Measurements from ENCODE around the gene PFKFB3. TPM values are rescaled to one million over a fixed set of nuclear protein-coding genes. Genes with fewer than 3 reads are reported as not detected.
"Not testable (repeated sequence)": the region's sequence is repeated elsewhere in the genome, so short reads cannot be mapped to it uniquely, and the experiment has no call there.

The PFKFB3 gene
- polyA plus RNA-seq, 3 donors: 12.2 to 101 (median 15.8) TPM

DNA sequence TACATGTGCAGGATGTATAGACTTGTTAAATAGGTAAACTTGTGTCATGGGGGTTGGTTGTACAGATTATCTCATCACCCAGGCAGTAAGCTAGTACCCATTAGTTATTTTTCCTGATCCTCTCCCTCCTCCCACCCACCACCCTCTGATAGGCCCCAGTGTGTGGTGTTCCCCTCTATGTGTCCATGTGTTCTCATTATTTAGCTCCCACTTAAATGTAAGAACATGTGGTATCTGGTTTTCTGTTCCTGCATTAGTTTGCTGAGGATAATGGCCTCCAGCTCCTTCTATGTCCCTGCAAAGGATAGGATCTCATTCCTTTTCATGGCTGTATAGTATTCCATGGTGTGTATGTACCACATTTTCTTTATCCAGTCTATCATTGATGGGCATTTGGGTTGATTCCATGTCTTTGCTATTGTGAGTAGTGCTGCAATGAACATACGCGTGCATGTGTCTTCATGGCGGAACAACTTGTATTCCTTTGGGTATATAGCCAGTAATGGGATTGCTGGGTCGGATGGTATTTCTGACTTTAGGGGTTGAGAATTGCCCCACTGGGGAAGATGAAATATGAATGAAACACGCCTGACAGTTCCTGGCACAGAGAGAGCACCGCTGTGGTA is 36.0 kb downstream of the PFKFB3 start:
- Histone ChIP-seq H3K4me1 (ENCODE audit: control insufficient read depth in 1 of 2, insufficient read depth in 2 of 2, low read length in 2 of 2) (peaks cover 11 to 18% of the 10 kb centered on the region in 2 donors), H3K4me2 (replicated peaks; ENCODE audit: extremely low read depth, low read length, poor library complexity, severe bottlenecking) (peak overlapping the region; percentile 25), H3K36me3 (replicated peaks in 1 of 2; ENCODE audit: control insufficient read depth in 1 of 2, insufficient read depth in 2 of 2, low read length in 2 of 2) (peaks cover 13 to 25% of the 10 kb centered on the region in 2 donors), H4K20me1 (ENCODE audit: insufficient read depth, low read length) (peaks cover 15% of the 10 kb centered on the region), H3K27ac (ENCODE audit: low read depth in 1 of 2, low read length in 2 of 2) (peak overlapping the region in 1 of 2 donors; percentile 62)
- H3K4me3 ChIP-seq (replicated peaks in 1 of 3; ENCODE audit: low read depth in 2 of 3, low read length in 3 of 3); H2AFZ ChIP-seq (ENCODE audit: insufficient read depth, low read depth, low read length, poor library complexity, severe bottlenecking); H3K79me2 ChIP-seq (ENCODE audit: insufficient read depth, low read length); H3K9ac ChIP-seq (ENCODE audit: insufficient read depth, low read length, poor library complexity, severe bottlenecking); H3K9me3 Mint-ChIP-seq; DNase-seq; H3K27me3 Mint-ChIP-seq (ENCODE audit: low read depth in 3 of 3); H3K9me3 ChIP-seq (replicated peaks in 1 of 2; ENCODE audit: control insufficient read depth in 1 of 2, insufficient read depth in 1 of 2, low read length in 2 of 2); H3K27me3 ChIP-seq (ENCODE audit: control insufficient read depth in 2 of 2, insufficient read depth in 2 of 2, low read length in 2 of 2): not testable (repeated sequence)
- intact Hi-C loops (cut with micrococcal nuclease): loop anchor here in 1 of 2 donors (5.0 to 10.0 kb wide), 2 partner anchors 34 to 166 kb away; no protein-coding TSS in a partner anchor
- H3K4me3 Mint-ChIP-seq: peak overlapping the region in 1 of 2 donors; percentile 28
- H3K4me1 Mint-ChIP-seq: peaks cover 18% of the 10 kb centered on the region
- peaks cover 45 to 58% of the 10 kb centered on the region in 2 donors for H3K36me3 Mint-ChIP-seq
- 20% methylated on average over 3 of the region's 6 CpGs for WGBS (ENCODE audit: insufficient coverage)
- peak overlapping the region in 6 of 7 donors; percentile 76 to 88 (median 80) for H3K27ac Mint-ChIP-seq

DNA sequence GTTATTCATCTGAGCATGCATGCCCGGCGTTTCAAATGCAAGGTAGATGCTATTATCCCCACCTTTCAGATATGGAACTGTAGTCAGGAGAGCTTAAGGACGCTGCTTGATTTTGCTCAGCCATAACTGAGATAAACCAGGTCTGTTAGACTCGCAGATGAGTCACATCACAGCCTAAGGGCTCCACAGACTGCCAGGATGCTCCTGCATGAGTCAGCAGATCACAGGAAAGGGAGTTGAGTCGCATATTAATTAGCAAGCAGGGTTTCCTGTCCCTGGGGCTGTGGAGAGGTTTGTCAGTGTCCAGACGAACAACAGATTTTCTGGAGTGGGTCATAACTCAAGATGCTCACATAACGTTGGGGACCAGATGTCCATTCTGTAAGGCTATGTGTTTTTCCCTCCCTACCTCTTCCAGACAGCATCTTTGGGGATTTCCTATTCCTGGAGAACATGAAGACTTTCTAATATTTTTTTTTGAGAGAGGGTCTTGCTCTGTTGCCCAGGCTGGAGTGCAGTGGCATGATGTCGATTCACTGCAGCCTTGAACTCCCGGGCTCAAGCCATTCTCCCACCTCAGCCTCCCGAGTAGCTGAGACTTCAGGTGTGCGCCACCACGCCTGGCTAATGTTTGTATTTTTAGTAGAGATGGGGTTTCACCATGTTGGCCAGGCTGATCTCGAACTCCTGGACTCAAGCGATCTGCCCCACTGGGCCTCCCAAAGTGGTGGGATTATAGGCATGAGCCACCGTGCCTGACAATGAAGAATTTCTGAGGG is 36.7 kb downstream of the PFKFB3 start:
- Histone ChIP-seq H3K9me3 (replicated peaks in 1 of 2; ENCODE audit: control insufficient read depth in 1 of 2, insufficient read depth in 1 of 2, low read length in 2 of 2) (no peaks in the 10 kb centered on the region), H3K4me2 (replicated peaks; ENCODE audit: extremely low read depth, low read length, poor library complexity, severe bottlenecking) (peak overlapping the region; percentile 25), H3K4me3 (replicated peaks in 1 of 3; ENCODE audit: low read depth in 2 of 3, low read length in 3 of 3) (no peak overlapping the region), H4K20me1 (ENCODE audit: insufficient read depth, low read length) (peaks cover 8% of the 10 kb centered on the region), H2AFZ (ENCODE audit: insufficient read depth, low read depth, low read length, poor library complexity, severe bottlenecking) (no peak overlapping the region), H3K36me3 (replicated peaks in 1 of 2; ENCODE audit: control insufficient read depth in 1 of 2, insufficient read depth in 2 of 2, low read length in 2 of 2) (peaks cover 6 to 18% of the 10 kb centered on the region in 2 donors), H3K4me1 (ENCODE audit: control insufficient read depth in 1 of 2, insufficient read depth in 2 of 2, low read length in 2 of 2) (peaks cover 17 to 25% of the 10 kb centered on the region in 2 donors), H3K27me3 (ENCODE audit: control insufficient read depth in 2 of 2, insufficient read depth in 2 of 2, low read length in 2 of 2) (no peaks in the 10 kb centered on the region), H3K79me2 (ENCODE audit: insufficient read depth, low read length) (no peaks in the 10 kb centered on the region), H3K9ac (ENCODE audit: insufficient read depth, low read length, poor library complexity, severe bottlenecking) (peak overlapping the region; percentile 6), H3K27ac (ENCODE audit: low read depth in 1 of 2, low read length in 2 of 2) (peak overlapping the region in 1 of 2 donors; percentile 62)
- peaks cover 0 to 2% (median 1%) of the 10 kb centered on the region in 3 donors for H3K27me3 Mint-ChIP-seq (ENCODE audit: low read depth in 3 of 3)
- H3K27ac Mint-ChIP-seq: peak overlapping the region; percentile 25 to 88 (median 82)
- H3K4me1 Mint-ChIP-seq: peaks cover 24% of the 10 kb centered on the region
- TF ChIP-seq, protein P1, sequence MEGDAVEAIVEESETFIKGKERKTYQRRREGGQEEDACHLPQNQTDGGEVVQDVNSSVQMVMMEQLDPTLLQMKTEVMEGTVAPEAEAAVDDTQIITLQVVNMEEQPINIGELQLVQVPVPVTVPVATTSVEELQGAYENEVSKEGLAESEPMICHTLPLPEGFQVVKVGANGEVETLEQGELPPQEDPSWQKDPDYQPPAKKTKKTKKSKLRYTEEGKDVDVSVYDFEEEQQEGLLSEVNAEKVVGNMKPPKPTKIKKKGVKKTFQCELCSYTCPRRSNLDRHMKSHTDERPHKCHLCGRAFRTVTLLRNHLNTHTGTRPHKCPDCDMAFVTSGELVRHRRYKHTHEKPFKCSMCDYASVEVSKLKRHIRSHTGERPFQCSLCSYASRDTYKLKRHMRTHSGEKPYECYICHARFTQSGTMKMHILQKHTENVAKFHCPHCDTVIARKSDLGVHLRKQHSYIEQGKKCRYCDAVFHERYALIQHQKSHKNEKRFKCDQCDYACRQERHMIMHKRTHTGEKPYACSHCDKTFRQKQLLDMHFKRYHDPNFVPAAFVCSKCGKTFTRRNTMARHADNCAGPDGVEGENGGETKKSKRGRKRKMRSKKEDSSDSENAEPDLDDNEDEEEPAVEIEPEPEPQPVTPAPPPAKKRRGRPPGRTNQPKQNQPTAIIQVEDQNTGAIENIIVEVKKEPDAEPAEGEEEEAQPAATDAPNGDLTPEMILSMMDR (IDR thresholded peaks at IDR 0.05): no peak
- peak overlapping the region in 1 of 2 donors; percentile 28 for H3K4me3 Mint-ChIP-seq
- DNase-seq: peak; percentile 91 to 97 (median 92)
- intact Hi-C loops (cut with micrococcal nuclease): loop anchor here in 1 of 2 donors (5.0 to 10.0 kb wide), 2 partner anchors 33 to 165 kb away; no protein-coding TSS in a partner anchor
- no peaks in the 10 kb centered on the region for H3K9me3 Mint-ChIP-seq
- WGBS (ENCODE audit: insufficient coverage): 24% methylated on average over 5 of the region's 15 CpGs
- H3K36me3 Mint-ChIP-seq: peaks cover 38 to 51% of the 10 kb centered on the region in 2 donors
